NB4 (cell line): Measurements from ENCODE around the gene MTMR11.

ENCODE experiments used
- CTCF ChIP-seq: IDR thresholded peaks from one replicate; pipeline ENCODE4 v1.5.1; 2012; ENCODE audit warnings: low read depth, low read length
- POLR2A ChIP-seq: IDR thresholded peaks from 2 replicates; pipeline ENCODE4 v1.6.1; 2011; ENCODE audit warnings: mild to moderate bottlenecking; ENCODE audit not compliant: insufficient read length; ENCODE audit errors: extremely low read depth

GRCh38 chr1:149934356-149934755, 2.3 kb downstream of the MTMR11 start:
- TF ChIP-seq CTCF, result no peak
- TF ChIP-seq POLR2A, result no peak
